Inferior parietal cortex (tissue), 1 donor: ENCODE data around the gene TMUB2.
"Not testable (repeated sequence)": the region's sequence is repeated elsewhere in the genome, so short reads cannot be mapped to it uniquely, and the experiment has no call there.

Experiments
- DNase-seq: peaks from one replicate; pipeline ENCODE4 v3.0.0-alpha.2; 2016; ENCODE audit errors: extremely low spot score

Gene TMUB2

GRCh38 chr17:44186307-44187130 lies at the start of gene TMUB2:
TMUB2 (plus strand) TSS chr17:44186972; CDS start chr17:44187709, 737 bp downstream.
- DNase-seq, result peak; percentile 99

GRCh38 chr17:44137891-44138709 lies 48.7 kb upstream of the TMUB2 start:
- DNase-seq, result peak; percentile 68

GRCh38 chr17:44143921-44144320 lies 42.9 kb upstream of the TMUB2 start:
- not testable (repeated sequence) for DNase-seq

- no peak for DNase-seq
Measured at GRCh38 chr17:44144966-44145739, 41.6 kb upstream of the TMUB2 start.

GRCh38 chr17:44146375-44147346 lies 40.1 kb upstream of the TMUB2 start:
- no peak for DNase-seq

- DNase-seq, result no peak
Measured at GRCh38 chr17:44147812-44148211, 39.0 kb upstream of the TMUB2 start.

- DNase-seq, result not testable (repeated sequence)
Measured at GRCh38 chr17:44149066-44149465, 37.7 kb upstream of the TMUB2 start.

GRCh38 chr17:44149750-44150329 lies 36.9 kb upstream of the TMUB2 start:
- DNase-seq, result no peak

GRCh38 chr17:44152875-44153274 lies 33.9 kb upstream of the TMUB2 start:
- DNase-seq, result no peak

- DNase-seq, result no peak
Measured at GRCh38 chr17:44155488-44155887, 31.3 kb upstream of the TMUB2 start.

- DNase-seq, result no peak
Measured at GRCh38 chr17:44159519-44160210, 27.1 kb upstream of the TMUB2 start.

- DNase-seq, result no peak
Measured at GRCh38 chr17:44164476-44164875, 22.3 kb upstream of the TMUB2 start.

GRCh38 chr17:44167181-44167861 lies 19.5 kb upstream of the TMUB2 start:
- no peak for DNase-seq

GRCh38 chr17:44170135-44170498 lies 16.7 kb upstream of the TMUB2 start:
- DNase-seq, result no peak

- no peak for DNase-seq
Measured at GRCh38 chr17:44170499-44171201, 16.1 kb upstream of the TMUB2 start, which contains the start of gene ASB16. ASB16 (plus strand) TSS chr17:44170704; CDS start chr17:44170790, 86 bp downstream.

- no peak for DNase-seq
Measured at GRCh38 chr17:44171931-44172455, 14.8 kb upstream of the TMUB2 start.

GRCh38 chr17:44174427-44174826 lies 12.3 kb upstream of the TMUB2 start:
- DNase-seq, result no peak

- no peak for DNase-seq
Measured at GRCh38 chr17:44176257-44176656, 10.5 kb upstream of the TMUB2 start.
